GM18508 (cell line): Measurements from ENCODE around the gene SOX9.

ENCODE experiments used
- ATAC-seq: cut with Tn5 transposase; IDR thresholded peaks from one replicate; pipeline ENCODE4 v1.9.1; 2021; ENCODE audit warnings: moderate number of reproducible peaks; ENCODE audit not compliant: insufficient read depth, unreplicated experiment

Gene SOX9

GRCh38 chr17:72150632-72151460, 30.0 kb downstream of the SOX9 start:
- ATAC-seq: no peak

- ATAC-seq: no peak
These were observed 31.0 kb downstream of the SOX9 start for GRCh38 chr17:72151565-72152386.

- no peak for ATAC-seq
These were observed 31.6 kb downstream of the SOX9 start for GRCh38 chr17:72152387-72152929.

GRCh38 chr17:72158895-72159885, 38.4 kb downstream of the SOX9 start:
- ATAC-seq: no peak

- ATAC-seq: no peak
These were observed 41.7 kb downstream of the SOX9 start for GRCh38 chr17:72162569-72162968.

- no peak for ATAC-seq
These were observed 42.7 kb downstream of the SOX9 start for GRCh38 chr17:72163474-72163873.

GRCh38 chr17:72164158-72164739, 43.4 kb downstream of the SOX9 start:
- ATAC-seq: no peak

GRCh38 chr17:72165192-72165866, 44.5 kb downstream of the SOX9 start:
- ATAC-seq: no peak

GRCh38 chr17:72165867-72166439, 45.1 kb downstream of the SOX9 start:
- no peak for ATAC-seq

GRCh38 chr17:72167593-72167992, 46.8 kb downstream of the SOX9 start:
- no peak for ATAC-seq

- no peak for ATAC-seq
These were observed 49.0 kb downstream of the SOX9 start for GRCh38 chr17:72169823-72170222.

- ATAC-seq: no peak
These were observed 51.2 kb downstream of the SOX9 start for GRCh38 chr17:72171703-72172667.

GRCh38 chr17:72173499-72174116, 52.8 kb downstream of the SOX9 start:
- no peak for ATAC-seq

- no peak for ATAC-seq
These were observed 54.4 kb downstream of the SOX9 start for GRCh38 chr17:72175263-72175662.
